PFSK-1 (cell line): ENCODE results near the gene ZSWIM6.

Experiments
- POLR2AphosphoS5 ChIP-seq: IDR thresholded peaks from 2 replicates; pipeline ENCODE4 v1.6.1; 2012; ENCODE audit warnings: low read depth, mild to moderate bottlenecking, control low read depth, low read length, moderate library complexity
- TAF1 ChIP-seq: IDR thresholded peaks from 2 replicates; pipeline ENCODE4 v1.6.1; 2012; ENCODE audit warnings: low read length, control low read depth, borderline replicate concordance; ENCODE audit not compliant: insufficient read depth
- TF ChIP-seq, protein P1 (sequence below), 2 experiments: IDR thresholded peaks; 2 replicates each; pipeline versions ENCODE4 v1.6.1 to v1.8.0; 2011 to 2012; ENCODE audit warnings: low read depth in 2 of 2, low read length in 2 of 2, control low read depth in 1 of 2, inconsistent platforms in 1 of 2, mild to moderate bottlenecking in 1 of 2, moderate library complexity in 1 of 2; ENCODE audit not compliant: insufficient read depth in 1 of 2

DNA sequence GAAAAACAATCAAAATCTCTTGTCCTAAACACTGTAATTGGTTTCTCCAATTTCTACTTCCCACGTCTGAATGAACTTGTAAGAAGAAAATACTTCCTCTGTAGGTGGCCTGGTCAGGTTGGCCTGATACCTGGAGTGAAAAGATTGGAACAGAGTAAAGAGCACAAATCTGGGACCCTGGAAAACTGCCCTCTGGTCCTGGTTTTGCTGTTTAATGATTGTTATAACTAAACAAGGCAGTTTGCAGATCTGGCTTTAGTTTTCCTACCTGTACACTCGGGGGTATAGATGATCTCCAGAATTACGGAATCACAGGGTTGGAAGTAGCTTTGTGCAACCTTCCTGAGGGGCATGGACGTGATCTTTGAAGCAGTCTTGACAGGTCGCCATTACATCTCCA is 67.6 kb downstream of the ZSWIM6 start:
- TF ChIP-seq, protein P1, sequence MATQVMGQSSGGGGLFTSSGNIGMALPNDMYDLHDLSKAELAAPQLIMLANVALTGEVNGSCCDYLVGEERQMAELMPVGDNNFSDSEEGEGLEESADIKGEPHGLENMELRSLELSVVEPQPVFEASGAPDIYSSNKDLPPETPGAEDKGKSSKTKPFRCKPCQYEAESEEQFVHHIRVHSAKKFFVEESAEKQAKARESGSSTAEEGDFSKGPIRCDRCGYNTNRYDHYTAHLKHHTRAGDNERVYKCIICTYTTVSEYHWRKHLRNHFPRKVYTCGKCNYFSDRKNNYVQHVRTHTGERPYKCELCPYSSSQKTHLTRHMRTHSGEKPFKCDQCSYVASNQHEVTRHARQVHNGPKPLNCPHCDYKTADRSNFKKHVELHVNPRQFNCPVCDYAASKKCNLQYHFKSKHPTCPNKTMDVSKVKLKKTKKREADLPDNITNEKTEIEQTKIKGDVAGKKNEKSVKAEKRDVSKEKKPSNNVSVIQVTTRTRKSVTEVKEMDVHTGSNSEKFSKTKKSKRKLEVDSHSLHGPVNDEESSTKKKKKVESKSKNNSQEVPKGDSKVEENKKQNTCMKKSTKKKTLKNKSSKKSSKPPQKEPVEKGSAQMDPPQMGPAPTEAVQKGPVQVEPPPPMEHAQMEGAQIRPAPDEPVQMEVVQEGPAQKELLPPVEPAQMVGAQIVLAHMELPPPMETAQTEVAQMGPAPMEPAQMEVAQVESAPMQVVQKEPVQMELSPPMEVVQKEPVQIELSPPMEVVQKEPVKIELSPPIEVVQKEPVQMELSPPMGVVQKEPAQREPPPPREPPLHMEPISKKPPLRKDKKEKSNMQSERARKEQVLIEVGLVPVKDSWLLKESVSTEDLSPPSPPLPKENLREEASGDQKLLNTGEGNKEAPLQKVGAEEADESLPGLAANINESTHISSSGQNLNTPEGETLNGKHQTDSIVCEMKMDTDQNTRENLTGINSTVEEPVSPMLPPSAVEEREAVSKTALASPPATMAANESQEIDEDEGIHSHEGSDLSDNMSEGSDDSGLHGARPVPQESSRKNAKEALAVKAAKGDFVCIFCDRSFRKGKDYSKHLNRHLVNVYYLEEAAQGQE (IDR thresholded peaks at IDR 0.05; ENCODE audit: insufficient read depth in 1 of 2, low read depth in 2 of 2, low read length in 2 of 2), result no peak
- TF ChIP-seq TAF1 (no peak), POLR2AphosphoS5 (no peak)
